Measurements from ENCODE around the gene NPHP3.

Gene NPHP3

GRCh38 chr3:132721479-132722164, 587 bp downstream of the NPHP3 start:
- H3K4me3 ChIP-seq (ENCODE audit: low read length) = peak overlapping the region; percentile 91
- no peak for TF ChIP-seq ZNF274 (IDR thresholded peaks at IDR 0.05; ENCODE audit: low read depth, low read length)

- TF ChIP-seq ZNF274 (IDR thresholded peaks at IDR 0.05; ENCODE audit: low read depth, low read length) = no peak
- H3K4me3 ChIP-seq (ENCODE audit: low read length) = no peak overlapping the region
Observed at GRCh38 chr3:132720228-132720627, 2.0 kb downstream of the NPHP3 start.

- H3K4me3 ChIP-seq (ENCODE audit: low read length) = no peak overlapping the region
Observed at GRCh38 chr3:132716372-132716771, 5.8 kb downstream of the NPHP3 start.

GRCh38 chr3:132713977-132714727, 8.1 kb downstream of the NPHP3 start:
- no peak overlapping the region for H3K4me3 ChIP-seq (ENCODE audit: low read length)
- TF ChIP-seq ZNF274 (IDR thresholded peaks at IDR 0.05; ENCODE audit: low read depth, low read length) = no peak

More at GRCh38 chr3:132716372-132716771, 5.8 kb downstream of the NPHP3 start:
- TF ChIP-seq ZNF274 (IDR thresholded peaks at IDR 0.05; ENCODE audit: low read depth, low read length) = no peak

- no peak for TF ChIP-seq ZNF274 (IDR thresholded peaks at IDR 0.05; ENCODE audit: low read depth, low read length)
- H3K4me3 ChIP-seq (ENCODE audit: low read length) = no peak overlapping the region
Observed at GRCh38 chr3:132710311-132710710, 11.9 kb downstream of the NPHP3 start.

- TF ChIP-seq ZNF274 (IDR thresholded peaks at IDR 0.05; ENCODE audit: low read depth, low read length) = no peak
- no peak overlapping the region for H3K4me3 ChIP-seq (ENCODE audit: low read length)
Observed at GRCh38 chr3:132709761-132710160, 12.4 kb downstream of the NPHP3 start.

GRCh38 chr3:132703733-132704132, 18.5 kb downstream of the NPHP3 start:
- no peak overlapping the region for H3K4me3 ChIP-seq (ENCODE audit: low read length)
- TF ChIP-seq ZNF274 (IDR thresholded peaks at IDR 0.05; ENCODE audit: low read depth, low read length) = no peak

- no peak overlapping the region for H3K4me3 ChIP-seq (ENCODE audit: low read length)
- TF ChIP-seq ZNF274 (IDR thresholded peaks at IDR 0.05; ENCODE audit: low read depth, low read length) = no peak
Observed at GRCh38 chr3:132695422-132695821, 26.8 kb downstream of the NPHP3 start.

- H3K4me3 ChIP-seq (ENCODE audit: low read length) = no peak overlapping the region
- no peak for TF ChIP-seq ZNF274 (IDR thresholded peaks at IDR 0.05; ENCODE audit: low read depth, low read length)
Observed at GRCh38 chr3:132694991-132695390, 27.2 kb downstream of the NPHP3 start.

- H3K4me3 ChIP-seq (ENCODE audit: low read length) = no peak overlapping the region
- no peak for TF ChIP-seq ZNF274 (IDR thresholded peaks at IDR 0.05; ENCODE audit: low read depth, low read length)
Observed at GRCh38 chr3:132690040-132690439, 32.2 kb downstream of the NPHP3 start.

- TF ChIP-seq ZNF274 (IDR thresholded peaks at IDR 0.05; ENCODE audit: low read depth, low read length) = no peak
- no peak overlapping the region for H3K4me3 ChIP-seq (ENCODE audit: low read length)
Observed at GRCh38 chr3:132682201-132682600, 40.0 kb downstream of the NPHP3 start.

GRCh38 chr3:132681421-132681820, 40.8 kb downstream of the NPHP3 start:
- H3K4me3 ChIP-seq (ENCODE audit: low read length) = no peak overlapping the region

GRCh38 chr3:132679911-132680310, 42.3 kb downstream of the NPHP3 start:
- no peak overlapping the region for H3K4me3 ChIP-seq (ENCODE audit: low read length)
- TF ChIP-seq ZNF274 (IDR thresholded peaks at IDR 0.05; ENCODE audit: low read depth, low read length) = no peak

More at GRCh38 chr3:132681421-132681820, 40.8 kb downstream of the NPHP3 start:
- no peak for TF ChIP-seq ZNF274 (IDR thresholded peaks at IDR 0.05; ENCODE audit: low read depth, low read length)

GRCh38 chr3:132675408-132675807, 46.8 kb downstream of the NPHP3 start:
- TF ChIP-seq ZNF274 (IDR thresholded peaks at IDR 0.05; ENCODE audit: low read depth, low read length) = no peak
- H3K4me3 ChIP-seq (ENCODE audit: low read length) = no peak overlapping the region

- H3K4me3 ChIP-seq (ENCODE audit: low read length) = no peak overlapping the region
- TF ChIP-seq ZNF274 (IDR thresholded peaks at IDR 0.05; ENCODE audit: low read depth, low read length) = no peak
Observed at GRCh38 chr3:132669256-132669777, 52.9 kb downstream of the NPHP3 start.

All from GM08714 (cell line).